ENCODE measurements around the gene SV2A.

Gene SV2A

GRCh38 chr1:149899460-149900284 lies 18.0 kb downstream of the SV2A start, which contains the start of gene BOLA1 (continued):
- TF ChIP-seq TSHZ1 (tag by site-specific recombination; IDR thresholded peaks at IDR 0.05; ENCODE audit: borderline replicate concordance) (no peak), ZNF530 (tag by site-specific recombination; IDR thresholded peaks at IDR 0.05; ENCODE audit: low read depth) (no peak), EGR2 (tag by site-specific recombination; IDR thresholded peaks at IDR 0.05; ENCODE audit: low read depth) (no peak), ZNF140 (tag by site-specific recombination; IDR thresholded peaks at IDR 0.05) (peak; percentile 96), SP7 (tag by site-specific recombination; IDR thresholded peaks at IDR 0.05) (0 out of 2 replicates have a peak, but pooled peaks have one; percentile 44), ZNF398 (tag by site-specific recombination; IDR thresholded peaks at IDR 0.05) (no peak), ZNF274 (IDR thresholded peaks at IDR 0.05; ENCODE audit: low read length) (no peak), ZNF274 (tag by site-specific recombination; IDR thresholded peaks at IDR 0.05; ENCODE audit: borderline replicate concordance) (no peak), ZNF660 (tag by site-specific recombination; IDR thresholded peaks at IDR 0.05) (no peak), PBX3 (CRISPR knock-in tag; IDR thresholded peaks at IDR 0.05) (no peak; the same call in none of the 2 replicates), ZNF214 (tag by site-specific recombination; IDR thresholded peaks at IDR 0.05; ENCODE audit: borderline replicate concordance) (no peak), ZNF548 (tag by site-specific recombination; IDR thresholded peaks at IDR 0.05) (no peak), ZNF596 (tag by site-specific recombination; IDR thresholded peaks at IDR 0.05) (no peak), ZNF521 (tag by site-specific recombination; IDR thresholded peaks at IDR 0.05) (no peak), ZNF394 (tag by site-specific recombination; IDR thresholded peaks at IDR 0.05; ENCODE audit: borderline replicate concordance) (peak; percentile 38; the same call in 1 of the 2 replicates), ZSCAN4 (tag by site-specific recombination; IDR thresholded peaks at IDR 0.05) (no peak), ZNF341 (tag by site-specific recombination; IDR thresholded peaks at IDR 0.05; ENCODE audit: low read depth) (no peak), ZBTB26 (tag by site-specific recombination; optimal IDR thresholded peaks at IDR 0.05) (peak; percentile 42), ZNF302 (tag by site-specific recombination; IDR thresholded peaks at IDR 0.05; ENCODE audit: low read depth) (no peak), WT1 (tag by site-specific recombination; IDR thresholded peaks at IDR 0.05) (no peak), ZBTB7A (tag by site-specific recombination; IDR thresholded peaks at IDR 0.05; ENCODE audit: low read depth) (no peak), ZNF830 (tag by site-specific recombination; IDR thresholded peaks at IDR 0.05; ENCODE audit: low read depth) (no peak), ZEB2 (tag by site-specific recombination; IDR thresholded peaks at IDR 0.05) (peak; percentile 68; the same call in 1 of the 2 replicates), ZNF785 (tag by site-specific recombination; IDR thresholded peaks at IDR 0.05) (no peak), ZSCAN5A (tag by site-specific recombination; IDR thresholded peaks at IDR 0.05) (no peak), AEBP2 (tag by site-specific recombination; IDR thresholded peaks at IDR 0.05; ENCODE audit: borderline replicate concordance) (no peak)
